Kidney (tissue), 14 donors: ENCODE results near the gene PYM1. TPM values are rescaled to one million over a fixed set of nuclear protein-coding genes. Genes with fewer than 3 reads are reported as not detected.
"Not testable (repeated sequence)": the region's sequence is repeated elsewhere in the genome, so short reads cannot be mapped to it uniquely, and the experiment has no call there.

ENCODE experiments used
- DNase-seq, 5 donors: peaks; one replicate each; pipeline ENCODE4 v3.0.0-alpha.2; 2013 to 2020
- FAIRE-seq: peaks from 2 replicates; lab custom pipeline; 2012; peaks lifted over from hg19 to GRCh38; lab: Jason Lieb, UNC
- H3K27ac ChIP-seq, 2 donors: one replicate each; pipeline ENCODE4 v1.7.0; 2013; ENCODE audit warnings: low read depth in 2 of 2, low read length in 2 of 2, inconsistent platforms in 1 of 2
- H3K27me3 ChIP-seq: one replicate; pipeline ENCODE4 v1.7.1; 2013; ENCODE audit warnings: low read length, inconsistent platforms; ENCODE audit not compliant: control insufficient read depth, insufficient read depth
- H3K36me3 ChIP-seq, 3 donors: one replicate each; pipeline versions ENCODE4 v1.7.0 to v1.7.1; 2013; ENCODE audit warnings: low read length in 3 of 3, control low read depth in 1 of 3, inconsistent platforms in 1 of 3; ENCODE audit not compliant: insufficient read depth in 3 of 3, control insufficient read depth in 2 of 3
- H3K4me1 ChIP-seq, 3 donors: one replicate each; pipeline versions ENCODE4 v1.7.0 to v1.7.1; 2013; ENCODE audit warnings: low read length in 3 of 3, inconsistent platforms in 1 of 3, low read depth in 1 of 3; ENCODE audit not compliant: control insufficient read depth in 2 of 3, insufficient read depth in 2 of 3
- H3K4me3 ChIP-seq, 3 donors: one replicate each; pipeline versions ENCODE4 v1.7.0 to v1.8.1; 2013; ENCODE audit warnings: low read length in 3 of 3, control low read depth in 1 of 3, inconsistent platforms in 1 of 3
- H3K9ac ChIP-seq, 3 donors: one replicate each; pipeline versions ENCODE4 v1.7.0 to v1.7.1; 2013; ENCODE audit warnings: low read length in 3 of 3, control low read depth in 1 of 3, inconsistent platforms in 1 of 3
- H3K9me3 ChIP-seq, 3 donors: one replicate each; pipeline versions ENCODE4 v1.7.0 to v1.7.1; 2013; ENCODE audit warnings: low read length in 3 of 3, control low read depth in 1 of 3, inconsistent platforms in 1 of 3; ENCODE audit not compliant: control insufficient read depth in 2 of 3, insufficient read depth in 1 of 3
- intact Hi-C: fragments of 100-400 bp; cut with DNase I; formaldehyde crosslinking; loops from one replicate; pipeline ENCODE4 v1.11.1; 2022
- polyA plus RNA-seq: library from polyadenylated mRNA; stranded (reverse); fragments of 350-450 nt; fragmentation: Illumina TruSeq; extraction: RNeasy Lipid Tissue Mini Kit (QIAGEN cat#74804); gene quantifications from one replicate; pipeline ENCODE4 v1.2.3, GENCODE V29; 2014; ENCODE audit warnings: low read depth, low replicate concordance; ENCODE audit not compliant: insufficient read depth
- total RNA-seq: library from RNA; stranded (reverse); fragmentation: NEBNext Ultra II Directional; extraction: Animal tissue kit (Norgen Biotek cat#: 25700); gene quantifications from one replicate; pipeline ENCODE4 v1.2.1, GENCODE V29; 2021
- TF ChIP-seq, protein P1 (sequence below): IDR thresholded peaks from 3 replicates; pipeline ENCODE4 v1.5.1; 2012; ENCODE audit warnings: mild to moderate bottlenecking, moderate library complexity, borderline replicate concordance; ENCODE audit not compliant: insufficient read depth; ENCODE audit errors: extremely low read depth
- donor health status: control.
- donor health status: control.
- donor health status: control.
- donor health status: control.
- donor health status: control.
- donor health status: DM: yes; HTN: yes; CAD: no.
- donor health status: Normal renal cell carcinoma (clear cell type).

PYM1 gene
- total and polyA plus RNA-seq, 2 donors from 2014 or later: 29.0 to 39.7 TPM

DNA sequence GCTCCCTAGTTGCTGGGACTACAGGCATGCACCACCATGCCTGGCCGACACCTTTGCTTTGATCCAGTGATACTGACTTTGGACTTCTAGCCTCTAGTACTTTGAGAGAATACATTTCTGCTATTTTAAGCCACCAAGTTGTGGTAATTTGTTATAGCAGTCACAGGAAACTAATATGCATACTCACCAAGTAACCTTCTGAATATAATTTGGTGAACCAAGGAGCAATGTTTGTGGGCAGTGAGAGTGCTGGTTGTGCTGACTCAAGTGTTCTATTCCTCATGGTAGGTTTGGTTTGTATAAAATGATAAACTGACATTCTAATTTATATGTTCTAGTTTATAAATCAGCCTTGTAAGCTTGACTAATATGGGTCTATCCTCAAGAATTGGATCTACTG, 42.6 kb downstream of the PYM1 start:
- intact Hi-C loops: no loop called here
- FAIRE-seq (no peak), DNase-seq (no peak)
- no peak overlapping the region for H3K27ac ChIP-seq
- H3K36me3 ChIP-seq: no peaks in the 10 kb centered on the region
- no peaks in the 10 kb centered on the region for H3K9me3 ChIP-seq
- H3K9ac ChIP-seq: no peak overlapping the region
- H3K4me3 ChIP-seq: no peak overlapping the region
- H3K4me1 ChIP-seq: no peaks in the 10 kb centered on the region
- H3K27me3 ChIP-seq: no peaks in the 10 kb centered on the region
- TF ChIP-seq, protein P1, sequence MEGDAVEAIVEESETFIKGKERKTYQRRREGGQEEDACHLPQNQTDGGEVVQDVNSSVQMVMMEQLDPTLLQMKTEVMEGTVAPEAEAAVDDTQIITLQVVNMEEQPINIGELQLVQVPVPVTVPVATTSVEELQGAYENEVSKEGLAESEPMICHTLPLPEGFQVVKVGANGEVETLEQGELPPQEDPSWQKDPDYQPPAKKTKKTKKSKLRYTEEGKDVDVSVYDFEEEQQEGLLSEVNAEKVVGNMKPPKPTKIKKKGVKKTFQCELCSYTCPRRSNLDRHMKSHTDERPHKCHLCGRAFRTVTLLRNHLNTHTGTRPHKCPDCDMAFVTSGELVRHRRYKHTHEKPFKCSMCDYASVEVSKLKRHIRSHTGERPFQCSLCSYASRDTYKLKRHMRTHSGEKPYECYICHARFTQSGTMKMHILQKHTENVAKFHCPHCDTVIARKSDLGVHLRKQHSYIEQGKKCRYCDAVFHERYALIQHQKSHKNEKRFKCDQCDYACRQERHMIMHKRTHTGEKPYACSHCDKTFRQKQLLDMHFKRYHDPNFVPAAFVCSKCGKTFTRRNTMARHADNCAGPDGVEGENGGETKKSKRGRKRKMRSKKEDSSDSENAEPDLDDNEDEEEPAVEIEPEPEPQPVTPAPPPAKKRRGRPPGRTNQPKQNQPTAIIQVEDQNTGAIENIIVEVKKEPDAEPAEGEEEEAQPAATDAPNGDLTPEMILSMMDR: no peak

DNA sequence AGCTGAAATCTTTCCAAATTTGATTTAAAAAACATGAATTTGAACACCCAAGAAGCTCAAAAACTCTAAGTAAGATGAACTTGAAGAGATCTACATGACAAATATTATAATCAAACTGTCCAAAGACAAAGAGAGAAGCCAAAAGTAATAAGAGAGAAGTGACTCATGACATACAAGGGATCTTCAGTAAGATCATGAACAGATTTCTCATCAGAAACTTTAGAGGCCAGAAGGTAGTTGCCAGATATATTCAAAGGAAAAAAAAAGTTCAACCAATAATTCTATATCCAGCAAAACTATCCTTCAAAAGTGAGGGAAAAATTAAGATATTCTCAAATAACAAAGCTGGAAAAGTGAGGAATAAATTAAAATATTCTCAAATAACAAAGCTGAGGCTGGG, 49.9 kb downstream of the PYM1 start:
- Histone ChIP-seq H3K9me3 (no peaks in the 10 kb centered on the region), H3K4me3 (no peak overlapping the region), H3K4me1 (no peaks in the 10 kb centered on the region), H3K27me3 (no peaks in the 10 kb centered on the region), H3K9ac (no peak overlapping the region), H3K27ac (no peak overlapping the region), H3K36me3 (no peaks in the 10 kb centered on the region)
- intact Hi-C loops: no loop called here
- FAIRE-seq (no peak), DNase-seq (no peak)
- TF ChIP-seq, protein P1: no peak

DNA sequence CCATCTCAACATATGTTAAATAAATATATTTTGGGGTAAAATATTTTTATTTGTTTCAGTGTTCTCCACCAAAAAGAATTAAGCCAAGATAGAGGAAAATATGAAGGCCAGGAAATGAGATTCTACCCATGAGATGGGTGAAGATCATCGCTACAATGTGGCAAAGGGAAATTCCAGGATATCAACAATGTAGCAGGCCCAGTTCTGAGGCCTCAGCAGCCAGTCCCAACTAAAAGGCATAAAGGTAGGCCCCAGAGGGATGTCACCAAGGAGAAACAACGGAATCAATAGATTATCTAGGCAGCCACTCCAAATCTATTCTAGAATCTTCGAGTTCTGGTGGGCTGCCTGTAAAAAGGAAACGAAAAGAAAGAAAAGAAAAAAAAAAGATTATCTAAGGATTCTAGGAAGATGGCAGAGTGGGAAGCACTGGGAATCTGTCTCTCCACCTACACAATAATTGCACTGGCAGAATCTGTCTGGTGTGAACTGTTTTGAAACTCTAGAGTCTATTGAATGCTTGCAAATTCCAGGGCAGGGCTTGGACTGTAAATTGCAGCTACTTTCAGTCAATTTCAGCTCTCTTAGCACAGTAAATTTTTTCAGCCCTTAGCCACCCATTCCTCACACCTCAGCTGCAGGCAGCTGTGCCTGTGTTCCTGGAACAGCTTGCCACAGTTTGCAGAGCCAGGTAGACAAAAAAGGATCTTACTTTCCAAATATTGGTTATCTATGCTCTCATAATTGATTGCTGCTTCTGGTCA, 51.8 kb downstream of the PYM1 start:
- no peak overlapping the region for H3K4me3 ChIP-seq
- no peak overlapping the region for H3K27ac ChIP-seq
- intact Hi-C loops: no loop called here
- TF ChIP-seq, protein P1: no peak
- no peaks in the 10 kb centered on the region for H3K36me3 ChIP-seq
- H3K9ac ChIP-seq: no peak overlapping the region
- H3K27me3 ChIP-seq: no peaks in the 10 kb centered on the region
- DNase-seq (no peak), FAIRE-seq (no peak)
- no peaks in the 10 kb centered on the region for H3K4me1 ChIP-seq
- no peaks in the 10 kb centered on the region for H3K9me3 ChIP-seq

DNA sequence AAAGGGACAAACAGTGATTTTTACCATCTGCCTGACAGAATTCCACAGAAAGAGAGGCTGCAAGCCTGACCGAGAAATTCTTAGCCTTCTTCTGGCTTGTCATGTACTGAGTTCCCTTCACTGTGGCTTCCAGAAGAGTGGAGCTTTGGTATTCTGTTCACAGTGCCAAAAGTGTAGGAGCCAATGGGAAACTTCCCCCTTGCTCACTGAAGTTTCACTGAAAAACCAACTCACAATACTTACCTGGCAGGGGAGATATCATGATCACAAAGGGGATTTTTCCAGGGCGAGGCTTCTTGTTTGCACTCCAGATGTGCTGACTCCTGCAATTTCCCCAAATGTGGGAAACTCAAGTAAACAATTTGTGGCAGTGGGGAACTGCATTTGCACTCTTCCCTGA, 53.3 kb downstream of the PYM1 start:
- intact Hi-C loops: no loop called here
- Histone ChIP-seq H3K36me3 (no peaks in the 10 kb centered on the region), H3K4me1 (no peaks in the 10 kb centered on the region), H3K27me3 (no peaks in the 10 kb centered on the region), H3K9me3 (no peaks in the 10 kb centered on the region), H3K9ac (no peak overlapping the region), H3K27ac (no peak overlapping the region), H3K4me3 (no peak overlapping the region)
- FAIRE-seq: no peak
- DNase-seq: peak in 2 of 5 donors; percentile 13 to 59
- TF ChIP-seq, protein P1: no peak

DNA sequence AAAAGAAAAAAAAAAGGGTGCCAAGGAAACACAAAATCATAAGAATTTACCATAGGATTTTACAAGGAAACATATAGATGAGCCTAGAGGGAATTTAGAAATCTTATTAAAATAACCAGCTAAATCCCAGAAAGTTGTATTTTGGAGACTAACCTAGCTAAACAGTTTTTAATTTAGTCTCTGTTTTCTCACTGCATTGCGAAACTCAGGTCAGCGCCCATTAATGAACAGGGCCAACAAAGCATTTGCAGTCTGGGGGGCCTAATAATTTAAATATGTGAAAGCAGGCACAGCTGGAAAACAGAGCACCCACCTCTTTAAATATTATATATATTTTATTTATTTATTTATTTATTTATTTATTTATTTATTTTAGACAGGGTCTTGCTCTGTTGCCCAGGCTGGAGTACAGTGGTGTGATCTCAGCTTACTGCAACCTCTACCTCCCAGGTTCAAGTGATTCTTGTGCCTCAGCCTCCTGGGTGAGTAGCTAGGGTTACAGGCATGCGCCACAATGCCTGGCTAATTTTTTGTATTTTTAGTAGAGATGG, 61.2 kb downstream of the PYM1 start:
- FAIRE-seq, intact Hi-C loops, H3K36me3 ChIP-seq: not testable (repeated sequence)

More for the DNA sequence above, 61.2 kb downstream of the PYM1 start:
- not testable (repeated sequence) for H3K9ac ChIP-seq, H3K4me3 ChIP-seq, DNase-seq, H3K27me3 ChIP-seq, H3K27ac ChIP-seq, H3K4me1 ChIP-seq, H3K9me3 ChIP-seq
